ENCODE data around the gene EPS15.

DNA sequence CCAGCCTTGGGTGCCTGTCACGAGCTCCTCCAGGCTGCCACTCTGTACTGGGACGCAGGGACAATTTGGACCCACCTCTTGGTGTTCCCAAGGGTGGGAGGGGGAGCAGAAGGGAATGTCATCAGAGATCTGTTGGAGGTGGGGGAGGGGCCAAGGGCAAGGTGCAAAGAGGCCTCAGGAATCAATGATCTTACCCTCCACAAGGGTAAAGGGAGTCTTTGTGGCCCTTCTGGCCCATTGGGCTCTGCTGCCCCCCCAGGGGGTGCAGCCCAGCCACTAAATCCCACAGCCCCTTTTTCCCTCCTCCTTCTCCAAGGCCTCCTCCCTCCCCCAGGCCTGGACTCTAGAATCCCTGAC is 197.2 kb downstream of the EPS15 start:
- no peak for TF ChIP-seq SP1 (IDR thresholded peaks at IDR 0.05)
- no peak for TF ChIP-seq CTCF (IDR thresholded peaks at IDR 0.05; ENCODE audit: low read depth, low read length, missing input control)
- no peak for TF ChIP-seq GABPA (IDR thresholded peaks at IDR 0.05 in 1 of 2, conservative IDR thresholded peaks at IDR 0.05 in 1 of 2)
- TF ChIP-seq EGR1 (IDR thresholded peaks at IDR 0.05; ENCODE audit: low read depth in 2 of 2), result no peak
- no peak for TF ChIP-seq RAD21 (IDR thresholded peaks at IDR 0.05)
- TF ChIP-seq TAF1 (conservative IDR thresholded peaks at IDR 0.05), result no peak

All from liver (tissue), 3 donors.